Hepatocyte (in vitro differentiated cells): ENCODE results near the gene CRMP1. TPM values are rescaled to one million over a fixed set of nuclear protein-coding genes. Genes with fewer than 3 reads are reported as not detected.

Experiments used
- DNase-seq: peaks from one replicate; pipeline ENCODE4 v3.0.0-alpha.2; 2016; ENCODE audit warnings: low spot score
- H2AFZ ChIP-seq: fragments of 200-600 bp; sonication (generic); 2 replicates; pipeline ENCODE4 v1.6.0; 2016; ENCODE audit warnings: antibody characterized with exemption, mild to moderate bottlenecking
- H3K27ac ChIP-seq: fragments of 200-600 bp; sonication (generic); 2 replicates; pipeline ENCODE4 v1.5.1; 2016; ENCODE audit warnings: mild to moderate bottlenecking
- H3K27me3 ChIP-seq: fragments of 200-600 bp; sonication (generic); 2 replicates; pipeline ENCODE4 v1.6.1; 2016
- H3K36me3 ChIP-seq: fragments of 200-600 bp; sonication (generic); replicated peaks from 2 replicates; pipeline ENCODE4 v1.5.1; 2016; ENCODE audit warnings: low read depth; ENCODE audit not compliant: insufficient read depth
- H3K4me1 ChIP-seq: fragments of 200-600 bp; sonication (generic); 2 replicates; pipeline ENCODE4 v1.5.1; 2016; ENCODE audit warnings: mild to moderate bottlenecking, moderate library complexity; ENCODE audit not compliant: insufficient read depth
- H3K4me2 ChIP-seq: fragments of 200-600 bp; sonication (generic); 2 replicates; pipeline ENCODE4 v1.6.0; 2016
- H3K4me3 ChIP-seq: fragments of 200-600 bp; sonication (generic); 2 replicates; pipeline ENCODE4 v1.5.1; 2016; ENCODE audit warnings: mild to moderate bottlenecking
- H3K79me2 ChIP-seq: fragments of 200-600 bp; sonication (generic); 2 replicates; pipeline ENCODE4 v1.6.0; 2017; ENCODE audit warnings: mild to moderate bottlenecking
- H3K9me2 ChIP-seq: fragments of 200-600 bp; sonication (generic); replicated peaks from 2 replicates; pipeline ENCODE4 v1.6.0; 2017; ENCODE audit warnings: mild to moderate bottlenecking; ENCODE audit not compliant: insufficient read depth
- H3K9me3 ChIP-seq: fragments of 200-600 bp; sonication (generic); 2 replicates; pipeline ENCODE4 v1.5.1; 2016; ENCODE audit warnings: low read depth, mild to moderate bottlenecking
- H4K20me1 ChIP-seq: fragments of 200-600 bp; sonication (generic); 2 replicates; pipeline ENCODE4 v1.6.0; 2016; ENCODE audit warnings: mild to moderate bottlenecking; ENCODE audit not compliant: insufficient read depth, poor library complexity, severe bottlenecking
- CTCF ChIP-seq: fragments of 200-600 bp; sonication (generic); IDR thresholded peaks from 2 replicates; pipeline ENCODE4 v1.5.1; 2016; ENCODE audit warnings: antibody characterized with exemption, mild to moderate bottlenecking; ENCODE audit not compliant: poor library complexity
- EZH2 ChIP-seq: fragments of 200-600 bp; sonication (generic); IDR thresholded peaks from 2 replicates; pipeline ENCODE4 v1.6.1; 2016; ENCODE audit warnings: antibody characterized with exemption, mild to moderate bottlenecking, borderline replicate concordance
- EZH2phosphoT487 ChIP-seq: fragments of 200-600 bp; sonication (generic); IDR thresholded peaks from one replicate; pipeline ENCODE4 v1.6.1; 2018; ENCODE audit warnings: antibody characterized with exemption, mild to moderate bottlenecking, low read depth, moderate library complexity; ENCODE audit not compliant: unreplicated experiment, severe bottlenecking
- WGBS: methylation state at CpG from one replicate; pipeline ENCODE4 v1.1.6; 2016; ENCODE audit warnings: low lambda C conversion rate; ENCODE audit errors: missing lambda C conversion rate; 5-methylcytosine and 5-hydroxymethylcytosine counted together
- polyA plus RNA-seq: library from polyadenylated mRNA; unstranded; fragments of >200 nt; fragmentation: Nextera tagmentation; extraction: Ambion mirVana; gene quantifications from 2 replicates; pipeline ENCODE4 v1.2.1, GENCODE V29; 2016
- total RNA-seq: library from RNA; depleted of rRNA; stranded (reverse); fragments of >200 nt; gene quantifications from 2 replicates; pipeline ENCODE4 v1.2.3, GENCODE V29; 2014

Gene CRMP1
- total and polyA plus RNA-seq, 2 experiments from 2014 or later: 12.5 to 12.9 TPM

GRCh38 chr4:5916229-5916628 is 23.3 kb upstream of the CRMP1 start:
- no peak for DNase-seq
- Histone ChIP-seq H3K36me3 (no peaks in the 10 kb centered on the region), H3K4me2 (no peak overlapping the region), H3K27ac (no peak overlapping the region), H2AFZ (no peak overlapping the region), H4K20me1 (no peaks in the 10 kb centered on the region), H3K27me3 (peaks cover 1% of the 10 kb centered on the region), H3K79me2 (no peaks in the 10 kb centered on the region), H3K4me1 (no peaks in the 10 kb centered on the region), H3K9me3 (no peaks in the 10 kb centered on the region), H3K9me2 (no peaks in the 10 kb centered on the region), H3K4me3 (no peak overlapping the region)
- no peak for TF ChIP-seq EZH2
- no peak for TF ChIP-seq EZH2phosphoT487
- no peak for TF ChIP-seq CTCF
- 63% methylated on average over 3 of the region's 3 CpGs for WGBS

- 82% methylated on average over 7 of the region's 7 CpGs for WGBS
- no peaks in the 10 kb centered on the region for H3K9me3 ChIP-seq
- H3K4me3 ChIP-seq: no peak overlapping the region
- no peaks in the 10 kb centered on the region for H3K36me3 ChIP-seq
- H3K9me2 ChIP-seq: no peaks in the 10 kb centered on the region
- H3K79me2 ChIP-seq: no peaks in the 10 kb centered on the region
- H3K27me3 ChIP-seq: no peaks in the 10 kb centered on the region
- H3K27ac ChIP-seq: no peak overlapping the region
- H2AFZ ChIP-seq: no peak overlapping the region
- no peak for DNase-seq
- no peak for TF ChIP-seq EZH2phosphoT487
- TF ChIP-seq CTCF: no peak
- no peak for TF ChIP-seq EZH2
- H3K4me1 ChIP-seq: no peaks in the 10 kb centered on the region
- H4K20me1 ChIP-seq: no peaks in the 10 kb centered on the region
- H3K4me2 ChIP-seq: no peak overlapping the region
Measured at GRCh38 chr4:5913454-5913853, 20.6 kb upstream of the CRMP1 start.

GRCh38 chr4:5912614-5913019 is 19.7 kb upstream of the CRMP1 start:
- no peak overlapping the region for H3K4me2 ChIP-seq

More at GRCh38 chr4:5912614-5913019, 19.7 kb upstream of the CRMP1 start:
- H3K36me3 ChIP-seq: no peaks in the 10 kb centered on the region
- WGBS: 95% methylated on average over 1 of the region's 1 CpG
- no peaks in the 10 kb centered on the region for H3K9me3 ChIP-seq
- H4K20me1 ChIP-seq: no peaks in the 10 kb centered on the region
- no peak for TF ChIP-seq EZH2
- TF ChIP-seq CTCF: no peak
- no peak for TF ChIP-seq EZH2phosphoT487
- no peaks in the 10 kb centered on the region for H3K27me3 ChIP-seq
- H3K27ac ChIP-seq: no peak overlapping the region
- H2AFZ ChIP-seq: no peak overlapping the region
- no peak overlapping the region for H3K4me3 ChIP-seq
- H3K9me2 ChIP-seq: no peaks in the 10 kb centered on the region
- H3K79me2 ChIP-seq: no peaks in the 10 kb centered on the region
- H3K4me1 ChIP-seq: no peaks in the 10 kb centered on the region
- DNase-seq: no peak
